PC-3 (cell line): ENCODE measurements around the gene BBLN. TPM values are rescaled to one million over a fixed set of nuclear protein-coding genes. Genes with fewer than 3 reads are reported as not detected.

Experiments
- ATAC-seq: fragments of 200-7000 bp; cut with Tn5 transposase; 2 replicates; pipeline ENCODE4 v1.9.1; 2020; ENCODE audit warnings: mild to moderate bottlenecking, moderate library complexity
- BruUV-seq: library from RNA; stranded (reverse); fragments of 400-500 nt; replicated peaks from 2 replicates; lab custom pipeline; 2021; lab: Mats Ljungman, UMichigan
- CTCF ChIA-PET: fragments of 300-600 bp; sonication (Branson Sonifier 250); formaldehyde crosslinking; loops from one replicate; lab custom pipeline; 2022; ENCODE audit warnings: antibody characterized with exemption; lab: Charles Lee
- POLR2A ChIA-PET: fragments of 300-600 bp; sonication (Branson Sonifier 250); formaldehyde crosslinking; loops from one replicate; lab custom pipeline; 2022; ENCODE audit warnings: antibody characterized with exemption; ENCODE audit not compliant: unreplicated experiment; lab: Charles Lee
- DNase-seq: peaks from one replicate; pipeline ENCODE4 v3.0.0-alpha.2; 2015
- H2AFZ ChIP-seq: fragments of 300-600 bp; sonication (generic); 2 replicates; pipeline ENCODE4 v1.6.0; 2016; ENCODE audit warnings: antibody characterized with exemption, low read length
- H3F3A ChIP-seq: fragments of 300-600 bp; sonication (generic); one replicate; pipeline ENCODE4 v1.6.0; 2017; ENCODE audit warnings: antibody characterized with exemption, low read length, control low read depth, mild to moderate bottlenecking; ENCODE audit not compliant: unreplicated experiment
- H3K27ac ChIP-seq: fragments of 300-600 bp; sonication (generic); 2 replicates; pipeline ENCODE4 v1.5.1; 2016; ENCODE audit warnings: mild to moderate bottlenecking, low read length
- H3K27me3 ChIP-seq: fragments of 300-600 bp; sonication (generic); 2 replicates; pipeline ENCODE4 v1.6.1; 2016; ENCODE audit warnings: low read length, mixed read lengths
- H3K36me3 ChIP-seq: fragments of 300-600 bp; sonication (generic); 2 replicates; pipeline ENCODE4 v1.6.1; 2016; ENCODE audit warnings: low read depth, mixed run types, low read length, mixed read lengths
- H3K4me1 ChIP-seq: fragments of 300-600 bp; sonication (generic); 2 replicates; pipeline ENCODE4 v1.5.1; 2016; ENCODE audit warnings: low read length; ENCODE audit not compliant: insufficient read depth
- H3K4me2 ChIP-seq: fragments of 300-600 bp; sonication (generic); 2 replicates; pipeline ENCODE4 v1.6.0; 2016; ENCODE audit warnings: low read length
- H3K4me3 ChIP-seq: fragments of 300-600 bp; sonication (generic); 2 replicates; pipeline ENCODE4 v1.5.1; 2016; ENCODE audit warnings: mild to moderate bottlenecking, low read length, mixed read lengths
- H3K79me2 ChIP-seq: fragments of 300-600 bp; sonication (generic); 2 replicates; pipeline ENCODE4 v1.6.1; 2017; ENCODE audit warnings: low read length, mixed read lengths
- H3K9ac ChIP-seq: fragments of 300-600 bp; sonication (generic); 2 replicates; pipeline ENCODE4 v1.6.0; 2016; ENCODE audit warnings: mild to moderate bottlenecking, low read length
- H3K9me2 ChIP-seq: fragments of 300-600 bp; sonication (generic); replicated peaks from 2 replicates; pipeline ENCODE4 v1.6.1; 2016; ENCODE audit warnings: mixed run types, low read length, mixed read lengths
- H3K9me3 ChIP-seq: fragments of 300-600 bp; sonication (generic); 2 replicates; pipeline ENCODE4 v1.6.1; 2016; ENCODE audit warnings: low read length, mixed read lengths
- H4K20me1 ChIP-seq: fragments of 300-600 bp; sonication (generic); 2 replicates; pipeline ENCODE4 v1.6.1; 2016; ENCODE audit warnings: low read length, mixed read lengths
- CTCF ChIP-seq: fragments of 300-600 bp; sonication (generic); conservative IDR thresholded peaks from 2 replicates; pipeline ENCODE4 v1.5.1; 2017; ENCODE audit warnings: antibody characterized with exemption, low read depth, mild to moderate bottlenecking, low read length
- EZH2 ChIP-seq: fragments of 300-600 bp; sonication (generic); IDR thresholded peaks from one replicate; pipeline ENCODE4 v1.6.1; 2017; ENCODE audit warnings: antibody characterized with exemption, mild to moderate bottlenecking, low read length; ENCODE audit not compliant: unreplicated experiment
- EZH2phosphoT487 ChIP-seq: fragments of 300-600 bp; sonication (generic); IDR thresholded peaks from 2 replicates; pipeline ENCODE4 v1.6.1; 2018; ENCODE audit warnings: mild to moderate bottlenecking, antibody characterized with exemption, low read length, borderline replicate concordance
- intact Hi-C: fragments of 100-400 bp; cut with micrococcal nuclease; formaldehyde crosslinking; loops from 2 replicates; pipeline ENCODE4 v1.9.0; 2023
- total RNA-seq: library from RNA; depleted of rRNA; stranded (reverse); fragments of >200 nt; gene quantifications from 2 replicates; pipeline ENCODE4 v1.2.3, GENCODE V29; 2014

Gene BBLN
- total RNA-seq, 1 experiment from 2014 or later = 158 TPM

- ATAC-seq (no peak), DNase-seq (no peak)
- no peaks in the 10 kb centered on the region for H3K9me2 ChIP-seq
- peaks cover 5% of the 10 kb centered on the region for H3K36me3 ChIP-seq
- no peak for TF ChIP-seq CTCF
- TF ChIP-seq EZH2 = no peak
- TF ChIP-seq EZH2phosphoT487 = no peak
- ChIA-PET POLR2A (no interaction called here), CTCF (no interaction called here)
- H3K4me2 ChIP-seq = no peak overlapping the region
- no peak overlapping the region for H2AFZ ChIP-seq
- no peaks in the 10 kb centered on the region for H3K4me1 ChIP-seq
- intact Hi-C loops = no loop called here
- H3K79me2 ChIP-seq = no peaks in the 10 kb centered on the region
- no peak overlapping the region for H3K4me3 ChIP-seq
- H3K9ac ChIP-seq = no peak overlapping the region
- H3K27me3 ChIP-seq = no peaks in the 10 kb centered on the region
- no TSS peak for BruUV-seq
- H3F3A ChIP-seq = no peaks in the 10 kb centered on the region
- no peaks in the 10 kb centered on the region for H3K9me3 ChIP-seq
- no peaks in the 10 kb centered on the region for H4K20me1 ChIP-seq
- H3K27ac ChIP-seq = no peak overlapping the region
Observed at GRCh38 chr9:128168731-128169308, 8.8 kb downstream of the BBLN start.

- TF ChIP-seq CTCF = no peak
- no peak for TF ChIP-seq EZH2phosphoT487
- no peak for TF ChIP-seq EZH2
- H3K9me2 ChIP-seq = no peaks in the 10 kb centered on the region
- H3K4me3 ChIP-seq = no peak overlapping the region
- no peaks in the 10 kb centered on the region for H3F3A ChIP-seq
- no peak overlapping the region for H3K27ac ChIP-seq
- no TSS peak for BruUV-seq
- DNase-seq = no peak
- no peaks in the 10 kb centered on the region for H3K9me3 ChIP-seq
- H2AFZ ChIP-seq = no peak overlapping the region
- no peak for ATAC-seq
- H3K27me3 ChIP-seq = no peaks in the 10 kb centered on the region
- H3K4me2 ChIP-seq = no peak overlapping the region
- ChIA-PET POLR2A (no interaction called here), CTCF (no interaction called here)
- H3K79me2 ChIP-seq = no peaks in the 10 kb centered on the region
- H3K36me3 ChIP-seq = peaks cover 3% of the 10 kb centered on the region
- no peaks in the 10 kb centered on the region for H4K20me1 ChIP-seq
- H3K9ac ChIP-seq = no peak overlapping the region
- intact Hi-C loops = no loop called here
- H3K4me1 ChIP-seq = no peaks in the 10 kb centered on the region
Observed at GRCh38 chr9:128169492-128169891, 9.4 kb downstream of the BBLN start.

GRCh38 chr9:128169925-128170324 lies 9.9 kb downstream of the BBLN start:
- Histone ChIP-seq H3K4me1 (no peaks in the 10 kb centered on the region), H3K27ac (no peak overlapping the region), H3K79me2 (no peaks in the 10 kb centered on the region), H4K20me1 (no peaks in the 10 kb centered on the region), H3K9me2 (no peaks in the 10 kb centered on the region), H3K4me3 (no peak overlapping the region), H3K9me3 (no peaks in the 10 kb centered on the region), H3K36me3 (peaks cover 3% of the 10 kb centered on the region), H3F3A (no peaks in the 10 kb centered on the region), H3K4me2 (no peak overlapping the region), H3K27me3 (no peaks in the 10 kb centered on the region), H3K9ac (no peak overlapping the region), H2AFZ (no peak overlapping the region)
- ChIA-PET POLR2A (no interaction called here), CTCF (no interaction called here)
- TF ChIP-seq EZH2phosphoT487 = no peak
- no peak for TF ChIP-seq EZH2
- TF ChIP-seq CTCF = no peak
- ATAC-seq = no peak
- no TSS peak for BruUV-seq
- intact Hi-C loops = no loop called here
- DNase-seq = no peak
